WERI-Rb-1 (cell line): ENCODE measurements around the gene C4orf50.

ENCODE experiments used
- DNase-seq: peaks from one replicate; pipeline ENCODE4 v3.0.0-alpha.2; 2020
- H3K27ac ChIP-seq: fragments of 250-450 bp; sonication (Bioruptor Pico); 2 replicates; pipeline ENCODE4 v1.5.1; 2020; ENCODE audit warnings: mild to moderate bottlenecking, moderate library complexity
- H3K27me3 ChIP-seq: fragments of 250-450 bp; sonication (Bioruptor Pico); 2 replicates; pipeline ENCODE4 v1.5.1; 2021; ENCODE audit warnings: mild to moderate bottlenecking, low read depth, moderate library complexity; ENCODE audit not compliant: insufficient read depth, severe bottlenecking
- H3K36me3 ChIP-seq: fragments of 250-450 bp; sonication (Bioruptor Pico); 2 replicates; pipeline ENCODE4 v1.5.1; 2020; ENCODE audit warnings: mild to moderate bottlenecking, moderate library complexity
- H3K4me3 ChIP-seq: 2 replicates; pipeline ENCODE4 v1.5.1; 2011; ENCODE audit warnings: low read depth, mild to moderate bottlenecking, control low read depth, low read length
- H3K9me3 ChIP-seq: fragments of 250-450 bp; sonication (Bioruptor Pico); 2 replicates; pipeline ENCODE4 v1.5.1; 2021; ENCODE audit warnings: mild to moderate bottlenecking, moderate library complexity; ENCODE audit not compliant: severe bottlenecking
- CTCF ChIP-seq: IDR thresholded peaks from 2 replicates; pipeline ENCODE4 v1.5.1; 2011; ENCODE audit warnings: low read depth, mild to moderate bottlenecking, control low read depth, inconsistent platforms, low read length

C4orf50 gene

GRCh38 chr4:5925419-5926200 is 92.6 kb downstream of the C4orf50 start:
- no peaks in the 10 kb centered on the region for H3K36me3 ChIP-seq
- no peaks in the 10 kb centered on the region for H3K9me3 ChIP-seq
- DNase-seq = no peak
- no peak for TF ChIP-seq CTCF
- no peak overlapping the region for H3K4me3 ChIP-seq
- no peaks in the 10 kb centered on the region for H3K27me3 ChIP-seq
- no peak overlapping the region for H3K27ac ChIP-seq

- no peak for TF ChIP-seq CTCF
- no peaks in the 10 kb centered on the region for H3K27me3 ChIP-seq
- DNase-seq = no peak
Measured at GRCh38 chr4:5924461-5925125, 93.6 kb downstream of the C4orf50 start.

GRCh38 chr4:5923376-5923775 is 94.9 kb downstream of the C4orf50 start:
- TF ChIP-seq CTCF = no peak
- no peaks in the 10 kb centered on the region for H3K27me3 ChIP-seq
- no peaks in the 10 kb centered on the region for H3K9me3 ChIP-seq
- no peak overlapping the region for H3K27ac ChIP-seq
- no peak for DNase-seq
- H3K4me3 ChIP-seq = no peak overlapping the region
- H3K36me3 ChIP-seq = no peaks in the 10 kb centered on the region

More at GRCh38 chr4:5924461-5925125, 93.6 kb downstream of the C4orf50 start:
- no peak overlapping the region for H3K27ac ChIP-seq
- no peak overlapping the region for H3K4me3 ChIP-seq
- no peaks in the 10 kb centered on the region for H3K9me3 ChIP-seq
- no peaks in the 10 kb centered on the region for H3K36me3 ChIP-seq

- H3K27ac ChIP-seq = no peak overlapping the region
- no peak overlapping the region for H3K4me3 ChIP-seq
- H3K36me3 ChIP-seq = no peaks in the 10 kb centered on the region
- DNase-seq = no peak
- no peaks in the 10 kb centered on the region for H3K9me3 ChIP-seq
- no peak for TF ChIP-seq CTCF
- H3K27me3 ChIP-seq = no peaks in the 10 kb centered on the region
Measured at GRCh38 chr4:5922556-5922955, 95.7 kb downstream of the C4orf50 start.

GRCh38 chr4:5921981-5922380 is 96.2 kb downstream of the C4orf50 start:
- TF ChIP-seq CTCF = no peak
- H3K27me3 ChIP-seq = no peaks in the 10 kb centered on the region

More at GRCh38 chr4:5921981-5922380, 96.2 kb downstream of the C4orf50 start:
- H3K4me3 ChIP-seq = no peak overlapping the region
- no peaks in the 10 kb centered on the region for H3K36me3 ChIP-seq
- H3K27ac ChIP-seq = no peak overlapping the region
- no peak for DNase-seq
- H3K9me3 ChIP-seq = no peaks in the 10 kb centered on the region
